GM23338 (cell line): Measurements from ENCODE around the gene SMIM31. TPM values are rescaled to one million over a fixed set of nuclear protein-coding genes. Genes with fewer than 3 reads are reported as not detected.
A peak's percentile ranks its signal among the peaks of the same experiment; 100 is the strongest.

Source experiments
- ATAC-seq: fragments of 200-7000 bp; cut with Tn5 transposase; 3 replicates; pipeline ENCODE4 v1.9.1; 2020
- DNase-seq: peaks from one replicate; pipeline ENCODE4 v3.0.0-alpha.2; 2015; ENCODE audit warnings: low spot score
- H2AFZ ChIP-seq: fragments of 200-600 bp; sonication (generic); 2 replicates; pipeline ENCODE4 v1.8.0; 2016; ENCODE audit warnings: antibody characterized with exemption, mild to moderate bottlenecking, moderate library complexity
- H3F3A ChIP-seq: fragments of 200-600 bp; sonication (generic); replicated peaks from 2 replicates; pipeline ENCODE4 v1.8.0; 2017; ENCODE audit warnings: antibody characterized with exemption, mixed run types, low read depth
- H3K27ac ChIP-seq: fragments of 200-600 bp; sonication (generic); 2 replicates; pipeline ENCODE4 v1.6.1; 2016; ENCODE audit warnings: low read depth
- H3K27me3 ChIP-seq: fragments of 200-600 bp; sonication (generic); 2 replicates; pipeline ENCODE4 v1.8.0; 2016; ENCODE audit warnings: mild to moderate bottlenecking, mixed run types, moderate library complexity; ENCODE audit not compliant: insufficient read depth
- H3K36me3 ChIP-seq: fragments of 200-600 bp; sonication (generic); 2 replicates; pipeline ENCODE4 v1.8.0; 2016; ENCODE audit warnings: mild to moderate bottlenecking; ENCODE audit not compliant: insufficient read depth
- H3K4me1 ChIP-seq: fragments of 200-600 bp; sonication (generic); 2 replicates; pipeline ENCODE4 v1.8.0; 2016; ENCODE audit warnings: mild to moderate bottlenecking, moderate library complexity; ENCODE audit not compliant: insufficient read depth
- H3K4me2 ChIP-seq: fragments of 200-600 bp; sonication (generic); 2 replicates; pipeline ENCODE4 v1.7.1; 2017; ENCODE audit warnings: mixed run types
- H3K4me3 ChIP-seq: fragments of 200-600 bp; sonication (generic); 2 replicates; pipeline ENCODE4 v1.6.1; 2016; ENCODE audit warnings: mixed run types
- H3K79me2 ChIP-seq: fragments of 200-600 bp; sonication (generic); replicated peaks from 2 replicates; pipeline ENCODE4 v1.8.0; 2017; ENCODE audit warnings: mild to moderate bottlenecking; ENCODE audit not compliant: insufficient read depth
- H3K9me2 ChIP-seq: fragments of 200-600 bp; sonication (generic); 2 replicates; pipeline ENCODE4 v1.8.0; 2017; ENCODE audit not compliant: insufficient read depth
- H4K20me1 ChIP-seq: fragments of 200-600 bp; sonication (generic); replicated peaks from 2 replicates; pipeline ENCODE4 v1.8.0; 2017; ENCODE audit warnings: mild to moderate bottlenecking; ENCODE audit not compliant: insufficient read depth
- H3K27ac Mint-ChIP-seq: 2 replicates; pipeline ENCODE4 v1.8.0; 2020; ENCODE audit warnings: inconsistent platforms, mild to moderate bottlenecking, moderate library complexity, mixed read lengths
- H3K27me3 Mint-ChIP-seq: 3 replicates; pipeline ENCODE4 v1.8.0; 2022; ENCODE audit warnings: low read depth, mild to moderate bottlenecking, moderate library complexity, mixed read lengths, inconsistent platforms; ENCODE audit not compliant: insufficient read depth, poor library complexity
- H3K36me3 Mint-ChIP-seq: 3 replicates; pipeline ENCODE4 v1.8.0; 2021; ENCODE audit warnings: low read depth, mild to moderate bottlenecking, inconsistent platforms, moderate library complexity, mixed read lengths
- H3K4me1 Mint-ChIP-seq: 3 replicates; pipeline ENCODE4 v1.8.0; 2020; ENCODE audit warnings: mild to moderate bottlenecking, inconsistent platforms, mixed read lengths
- H3K4me3 Mint-ChIP-seq: 3 replicates; pipeline ENCODE4 v1.8.0; 2021; ENCODE audit warnings: moderate library complexity, mild to moderate bottlenecking, inconsistent platforms, mixed read lengths
- H3K9me3 Mint-ChIP-seq: 3 replicates; pipeline ENCODE4 v1.8.0; 2020; ENCODE audit warnings: moderate library complexity, mild to moderate bottlenecking, inconsistent platforms, mixed read lengths
- EZH2phosphoT487 ChIP-seq: fragments of 200-600 bp; sonication (generic); IDR thresholded peaks from one replicate; pipeline ENCODE4 v1.8.1; 2018; ENCODE audit warnings: antibody characterized with exemption; ENCODE audit not compliant: unreplicated experiment
- JUNB ChIP-seq: IDR thresholded peaks from one replicate; pipeline ENCODE4 v1.6.1; 2016; ENCODE audit warnings: antibody characterized with exemption; ENCODE audit not compliant: unreplicated experiment
- NANOG ChIP-seq: IDR thresholded peaks from 2 replicates; pipeline ENCODE4 v1.6.1; 2016; ENCODE audit warnings: antibody characterized with exemption, borderline replicate concordance
- polyA plus RNA-seq: library from polyadenylated mRNA; unstranded; fragments of >200 nt; fragmentation: Nextera tagmentation; extraction: Ambion mirVana; gene quantifications from 2 replicates; pipeline ENCODE4 v1.2.1, GENCODE V29; 2016
- total RNA-seq: library from RNA; depleted of rRNA; stranded (reverse); fragments of >200 nt; shearing (Covaris generic); gene quantifications from 2 replicates; pipeline ENCODE4 v1.2.3, GENCODE V29; 2014
- TF ChIP-seq, protein P1 (sequence below): fragments of 250-450 bp; sonication (Bioruptor Pico); IDR thresholded peaks from 2 replicates; pipeline ENCODE4 v1.5.0; 2020; ENCODE audit warnings: mild to moderate bottlenecking, moderate library complexity

SMIM31 gene
- total and polyA plus RNA-seq, 2 experiments from 2014 or later, result not detected

DNA sequence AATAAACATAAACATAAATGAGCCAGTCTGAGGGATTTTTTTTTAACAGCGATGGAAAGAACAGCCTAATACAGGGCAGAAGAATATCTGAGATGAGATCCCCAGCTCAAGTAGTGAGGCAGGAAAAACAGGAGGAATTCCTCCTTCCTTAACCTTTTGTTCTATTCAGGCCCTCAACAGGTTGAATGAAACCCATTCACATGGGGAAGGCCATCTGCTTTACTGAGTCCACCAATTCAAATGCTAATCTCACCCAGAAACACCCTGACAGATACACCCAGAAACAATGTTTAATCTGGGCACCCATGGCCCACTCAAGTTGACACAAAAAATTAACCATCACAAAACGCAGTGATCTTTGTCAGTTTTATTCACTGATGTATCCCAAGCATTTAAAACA is 45.5 kb downstream of the SMIM31 start:
- peak overlapping the region; percentile 71 for H3K27ac Mint-ChIP-seq
- H3K4me2 ChIP-seq, result peak overlapping the region; percentile 58
- ATAC-seq, result peak; percentile 97

More for the DNA sequence above, 45.5 kb downstream of the SMIM31 start:
- Mint-ChIP-seq H3K36me3 (peaks cover 4% of the 10 kb centered on the region; the same call in 2 of the 3 replicates), H3K9me3 (peaks cover 3% of the 10 kb centered on the region; the same call in 2 of the 3 replicates), H3K27me3 (no peaks in the 10 kb centered on the region), H3K4me3 (no peak overlapping the region; the same call in 2 of the 3 replicates), H3K4me1 (peaks cover 29% of the 10 kb centered on the region)
- Histone ChIP-seq H3K4me3 (no peak overlapping the region), H2AFZ (no peak overlapping the region), H3K9me2 (0 out of 2 replicates have a peak, but pooled peaks cover 3% of the 10 kb centered on the region), H3K79me2 (no peaks in the 10 kb centered on the region), H3K36me3 (no peaks in the 10 kb centered on the region), H3K4me1 (peaks cover 32% of the 10 kb centered on the region), H3F3A (no peaks in the 10 kb centered on the region; the same call in 1 of the 2 replicates), H4K20me1 (no peaks in the 10 kb centered on the region), H3K27me3 (no peaks in the 10 kb centered on the region), H3K27ac (peak overlapping the region; percentile 97)
- TF ChIP-seq JUNB (no peak), EZH2phosphoT487 (no peak), NANOG (peak; percentile 91)
- TF ChIP-seq, protein P1, sequence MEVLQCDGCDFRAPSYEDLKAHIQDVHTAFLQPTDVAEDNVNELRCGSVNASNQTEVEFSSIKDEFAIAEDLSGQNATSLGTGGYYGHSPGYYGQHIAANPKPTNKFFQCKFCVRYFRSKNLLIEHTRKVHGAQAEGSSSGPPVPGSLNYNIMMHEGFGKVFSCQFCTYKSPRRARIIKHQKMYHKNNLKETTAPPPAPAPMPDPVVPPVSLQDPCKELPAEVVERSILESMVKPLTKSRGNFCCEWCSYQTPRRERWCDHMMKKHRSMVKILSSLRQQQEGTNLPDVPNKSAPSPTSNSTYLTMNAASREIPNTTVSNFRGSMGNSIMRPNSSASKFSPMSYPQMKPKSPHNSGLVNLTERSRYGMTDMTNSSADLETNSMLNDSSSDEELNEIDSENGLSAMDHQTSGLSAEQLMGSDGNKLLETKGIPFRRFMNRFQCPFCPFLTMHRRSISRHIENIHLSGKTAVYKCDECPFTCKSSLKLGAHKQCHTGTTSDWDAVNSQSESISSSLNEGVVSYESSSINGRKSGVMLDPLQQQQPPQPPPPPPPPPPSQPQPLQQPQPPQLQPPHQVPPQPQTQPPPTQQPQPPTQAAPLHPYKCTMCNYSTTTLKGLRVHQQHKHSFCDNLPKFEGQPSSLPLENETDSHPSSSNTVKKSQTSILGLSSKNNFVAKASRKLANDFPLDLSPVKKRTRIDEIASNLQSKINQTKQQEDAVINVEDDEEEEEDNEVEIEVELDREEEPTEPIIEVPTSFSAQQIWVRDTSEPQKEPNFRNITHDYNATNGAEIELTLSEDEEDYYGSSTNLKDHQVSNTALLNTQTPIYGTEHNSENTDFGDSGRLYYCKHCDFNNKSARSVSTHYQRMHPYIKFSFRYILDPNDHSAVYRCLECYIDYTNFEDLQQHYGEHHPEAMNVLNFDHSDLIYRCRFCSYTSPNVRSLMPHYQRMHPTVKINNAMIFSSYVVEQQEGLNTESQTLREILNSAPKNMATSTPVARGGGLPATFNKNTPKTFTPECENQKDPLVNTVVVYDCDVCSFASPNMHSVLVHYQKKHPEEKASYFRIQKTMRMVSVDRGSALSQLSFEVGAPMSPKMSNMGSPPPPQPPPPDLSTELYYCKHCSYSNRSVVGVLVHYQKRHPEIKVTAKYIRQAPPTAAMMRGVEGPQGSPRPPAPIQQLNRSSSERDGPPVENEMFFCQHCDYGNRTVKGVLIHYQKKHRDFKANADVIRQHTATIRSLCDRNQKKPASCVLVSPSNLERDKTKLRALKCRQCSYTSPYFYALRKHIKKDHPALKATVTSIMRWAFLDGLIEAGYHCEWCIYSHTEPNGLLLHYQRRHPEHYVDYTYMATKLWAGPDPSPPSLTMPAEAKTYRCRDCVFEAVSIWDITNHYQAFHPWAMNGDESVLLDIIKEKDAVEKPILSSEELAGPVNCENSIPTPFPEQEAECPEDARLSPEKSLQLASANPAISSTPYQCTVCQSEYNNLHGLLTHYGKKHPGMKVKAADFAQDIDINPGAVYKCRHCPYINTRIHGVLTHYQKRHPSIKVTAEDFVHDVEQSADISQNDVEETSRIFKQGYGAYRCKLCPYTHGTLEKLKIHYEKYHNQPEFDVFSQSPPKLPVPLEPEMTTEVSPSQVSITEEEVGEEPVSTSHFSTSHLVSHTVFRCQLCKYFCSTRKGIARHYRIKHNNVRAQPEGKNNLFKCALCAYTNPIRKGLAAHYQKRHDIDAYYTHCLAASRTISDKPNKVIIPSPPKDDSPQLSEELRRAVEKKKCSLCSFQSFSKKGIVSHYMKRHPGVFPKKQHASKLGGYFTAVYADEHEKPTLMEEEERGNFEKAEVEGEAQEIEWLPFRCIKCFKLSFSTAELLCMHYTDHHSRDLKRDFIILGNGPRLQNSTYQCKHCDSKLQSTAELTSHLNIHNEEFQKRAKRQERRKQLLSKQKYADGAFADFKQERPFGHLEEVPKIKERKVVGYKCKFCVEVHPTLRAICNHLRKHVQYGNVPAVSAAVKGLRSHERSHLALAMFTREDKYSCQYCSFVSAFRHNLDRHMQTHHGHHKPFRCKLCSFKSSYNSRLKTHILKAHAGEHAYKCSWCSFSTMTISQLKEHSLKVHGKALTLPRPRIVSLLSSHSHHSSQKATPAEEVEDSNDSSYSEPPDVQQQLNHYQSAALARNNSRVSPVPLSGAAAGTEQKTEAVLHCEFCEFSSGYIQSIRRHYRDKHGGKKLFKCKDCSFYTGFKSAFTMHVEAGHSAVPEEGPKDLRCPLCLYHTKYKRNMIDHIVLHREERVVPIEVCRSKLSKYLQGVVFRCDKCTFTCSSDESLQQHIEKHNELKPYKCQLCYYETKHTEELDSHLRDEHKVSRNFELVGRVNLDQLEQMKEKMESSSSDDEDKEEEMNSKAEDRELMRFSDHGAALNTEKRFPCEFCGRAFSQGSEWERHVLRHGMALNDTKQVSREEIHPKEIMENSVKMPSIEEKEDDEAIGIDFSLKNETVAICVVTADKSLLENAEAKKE (CRISPR knock-in tag), result peak; percentile 97
- DNase-seq, result peak; percentile 88
